ENCODE measurements around the gene GPALPP1.
A peak's percentile ranks its signal among the peaks of the same experiment; 100 is the strongest.

GRCh38 chr13:44978328-44978727 lies 11.0 kb upstream of the GPALPP1 start:
- TF ChIP-seq, protein P1, sequence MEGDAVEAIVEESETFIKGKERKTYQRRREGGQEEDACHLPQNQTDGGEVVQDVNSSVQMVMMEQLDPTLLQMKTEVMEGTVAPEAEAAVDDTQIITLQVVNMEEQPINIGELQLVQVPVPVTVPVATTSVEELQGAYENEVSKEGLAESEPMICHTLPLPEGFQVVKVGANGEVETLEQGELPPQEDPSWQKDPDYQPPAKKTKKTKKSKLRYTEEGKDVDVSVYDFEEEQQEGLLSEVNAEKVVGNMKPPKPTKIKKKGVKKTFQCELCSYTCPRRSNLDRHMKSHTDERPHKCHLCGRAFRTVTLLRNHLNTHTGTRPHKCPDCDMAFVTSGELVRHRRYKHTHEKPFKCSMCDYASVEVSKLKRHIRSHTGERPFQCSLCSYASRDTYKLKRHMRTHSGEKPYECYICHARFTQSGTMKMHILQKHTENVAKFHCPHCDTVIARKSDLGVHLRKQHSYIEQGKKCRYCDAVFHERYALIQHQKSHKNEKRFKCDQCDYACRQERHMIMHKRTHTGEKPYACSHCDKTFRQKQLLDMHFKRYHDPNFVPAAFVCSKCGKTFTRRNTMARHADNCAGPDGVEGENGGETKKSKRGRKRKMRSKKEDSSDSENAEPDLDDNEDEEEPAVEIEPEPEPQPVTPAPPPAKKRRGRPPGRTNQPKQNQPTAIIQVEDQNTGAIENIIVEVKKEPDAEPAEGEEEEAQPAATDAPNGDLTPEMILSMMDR (IDR thresholded peaks at IDR 0.05; ENCODE audit: insufficient read depth, low read depth, low read length) = peak; percentile 28
- TF ChIP-seq EZH2 (IDR thresholded peaks at IDR 0.05; ENCODE audit: insufficient read depth, low read length) = no peak
